ENCODE measurements around the gene PYCR2. TPM values are rescaled to one million over a fixed set of nuclear protein-coding genes. Genes with fewer than 3 reads are reported as not detected.

The PYCR2 gene
- total and polyA plus RNA-seq, 10 of the 15 experiments (the other 5 are each of a cell fraction or from before 2014, with no cell fraction given) = 1.7 to 81.8 (median 54.9) TPM

DNA sequence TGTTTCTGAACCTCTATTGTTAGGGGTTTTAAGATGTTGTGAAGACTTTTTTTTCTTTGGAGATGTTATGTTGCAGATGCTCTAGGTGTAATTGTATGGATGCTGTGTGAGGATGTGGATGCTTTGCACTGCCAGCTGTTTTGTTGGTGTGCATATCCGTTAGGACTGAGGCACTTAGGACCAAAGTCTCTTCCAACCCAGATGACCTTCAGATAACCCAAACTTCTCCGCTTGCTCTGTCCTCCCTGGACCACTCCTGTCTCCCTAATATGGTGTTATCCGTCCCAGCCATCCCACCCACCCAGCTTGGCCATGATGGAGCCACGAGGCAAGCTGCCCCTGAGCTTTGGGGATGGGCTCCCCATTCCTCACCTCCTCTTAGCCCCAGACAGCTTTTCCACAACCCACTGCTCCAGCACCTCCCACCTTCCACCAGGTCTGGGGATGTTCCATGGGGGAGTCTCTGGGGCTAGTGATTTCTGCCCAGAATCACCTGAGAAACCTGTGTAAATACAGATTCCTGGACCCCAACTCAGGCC lies 22.1 kb upstream of the PYCR2 start:
- SMC1A ChIA-PET (ENCODE audit: uncharacterized antibody, unreplicated experiment) = interaction anchor here (0.8 to 1.5 kb wide), 2 partner anchors 9 to 17 kb away, joined by 3 to 4 read pairs; no protein-coding TSS in a partner anchor
- RAD21 ChIA-PET (ENCODE audit: unreplicated experiment) = interaction anchor here (1.6 kb wide), 1 partner anchor 28 kb away, joined by 3 read pairs; no protein-coding TSS in a partner anchor
- Histone ChIP-seq H2AFZ (ENCODE audit: control insufficient read depth, low read depth, low read length) (no peak overlapping the region), H4K20me1 (ENCODE audit: control insufficient read depth, insufficient read depth) (no peaks in the 10 kb centered on the region), H3K4me3 (no peak overlapping the region), H3K27me3 (replicated peaks in 1 of 2; ENCODE audit: control insufficient read depth in 2 of 2, insufficient read depth in 2 of 2, low read length in 1 of 2) (no peaks in the 10 kb centered on the region; a peak in 1 of 4 replicates), H3K27ac (ENCODE audit: control insufficient read depth, insufficient read depth) (no peak overlapping the region), H3K36me3 (ENCODE audit: control insufficient read depth in 2 of 2, insufficient read depth in 2 of 2, low read length in 1 of 2) (no peaks in the 10 kb centered on the region), H3K9ac (ENCODE audit: control insufficient read depth, insufficient read depth, low read length) (no peak overlapping the region), H3K79me2 (ENCODE audit: control insufficient read depth, insufficient read depth, low read length) (no peaks in the 10 kb centered on the region), H3K9me3 (replicated peaks; ENCODE audit: control insufficient read depth, insufficient read depth, low read length) (no peaks in the 10 kb centered on the region), H3K4me2 (ENCODE audit: control insufficient read depth, insufficient read depth) (no peak overlapping the region), H3K4me1 (ENCODE audit: control insufficient read depth, insufficient read depth, low read length) (peaks cover 24% of the 10 kb centered on the region)
- intact Hi-C loops (cut with micrococcal nuclease; ENCODE audit: unreplicated experiment) = no loop called here
- CTCF ChIA-PET = interaction anchor here (1.1 to 1.7 kb wide), 3 partner anchors 15 to 472 kb away, joined by 3 to 7 read pairs (median 3); no protein-coding TSS in a partner anchor
- POLR2A ChIA-PET = no interaction called here
- no peak for DNase-seq (ENCODE audit: low read depth, low spot score)
- no peak for ATAC-seq
- BruUV-seq (replicated peaks) = no TSS peak
- no peak for TF ChIP-seq MYC (IDR thresholded peaks at IDR 0.05; ENCODE audit: insufficient read depth, insufficient read length, insufficient replicate concordance, low read length, severe bottlenecking)
- no peak for TF ChIP-seq CHD4 (IDR thresholded peaks at IDR 0.05)
- TF ChIP-seq FOXK2 (IDR thresholded peaks at IDR 0.05) = no peak
- no peak for TF ChIP-seq BRCA1 (IDR thresholded peaks at IDR 0.05; ENCODE audit: low read depth, low read length)
- TF ChIP-seq SUPT20H (IDR thresholded peaks at IDR 0.05; ENCODE audit: borderline replicate concordance, control insufficient read depth, low read depth, low read length) = no peak
- TF ChIP-seq, protein P1, sequence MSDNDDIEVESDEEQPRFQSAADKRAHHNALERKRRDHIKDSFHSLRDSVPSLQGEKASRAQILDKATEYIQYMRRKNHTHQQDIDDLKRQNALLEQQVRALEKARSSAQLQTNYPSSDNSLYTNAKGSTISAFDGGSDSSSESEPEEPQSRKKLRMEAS (IDR thresholded peaks at IDR 0.05; ENCODE audit: low read depth, low read length) = no peak
- TF ChIP-seq WRNIP1 (IDR thresholded peaks at IDR 0.05; ENCODE audit: borderline replicate concordance, low read depth, low read length) = no peak
- in situ Hi-C loops (cut with MboI) = no loop called here
- no peak for FAIRE-seq
- 38% methylated on average over 4 of the region's 4 CpGs for WGBS (ENCODE audit: insufficient coverage, insufficient replicate concordance, low lambda C conversion rate, missing lambda C conversion rate)
